ENCODE results near the gene CNN1. TPM values are rescaled to one million over a fixed set of nuclear protein-coding genes. Genes with fewer than 3 reads are reported as not detected.

The CNN1 gene
- total RNA-seq: not detected

DNA sequence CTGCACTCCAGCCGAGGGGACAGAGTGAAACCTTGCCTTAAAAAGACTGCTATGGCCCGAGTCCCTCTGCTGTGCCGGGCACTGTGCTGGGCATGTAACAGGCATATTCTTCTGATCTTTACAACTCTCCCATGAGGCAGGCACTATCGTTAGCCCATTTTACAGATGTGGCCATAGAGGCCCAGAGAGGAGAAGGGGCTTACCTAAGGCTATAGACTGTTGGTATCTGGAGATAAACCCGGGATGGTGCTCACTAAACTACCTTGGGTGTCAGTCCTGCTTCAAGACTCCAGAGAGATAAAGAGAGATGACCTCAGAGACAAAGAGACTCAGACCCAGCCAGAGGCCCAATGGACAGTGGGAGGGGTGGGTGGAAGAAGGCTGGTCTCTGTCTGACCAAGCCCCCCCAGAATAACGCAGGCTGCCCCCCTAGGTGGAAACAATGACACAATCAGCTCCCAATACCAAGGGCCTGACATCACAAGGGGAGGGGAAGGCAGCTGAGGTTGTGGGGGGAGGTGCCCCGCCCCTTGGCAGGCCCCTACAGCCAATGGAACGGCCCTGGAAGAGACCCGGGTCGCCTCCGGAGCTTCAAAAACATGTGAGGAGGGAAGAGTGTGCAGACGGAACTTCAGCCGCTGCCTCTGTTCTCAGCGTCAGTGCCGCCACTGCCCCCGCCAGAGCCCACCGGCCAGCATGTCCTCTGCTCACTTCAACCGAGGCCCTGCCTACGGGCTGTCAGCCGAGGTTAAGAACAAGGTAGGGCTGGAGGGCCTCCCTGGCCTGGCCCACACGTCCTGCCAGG, at the start of gene CNN1:
TSS of gene CNN1 (plus strand) at position 620 of the 805 bp plus-strand sequence. CDS start at position 697, 77 bp downstream.
- POLR2A ChIA-PET: interaction anchor here (0.6 to 1.3 kb wide), 2 partner anchors 40 to 1710 kb away, joined by 3 to 4 read pairs; partner anchors contain the start of gene UBL5
- no peak for TF ChIP-seq CTCF (IDR thresholded peaks at IDR 0.05)
- Mint-ChIP-seq H3K4me3 (no peak within 1 kb of the TSS), H3K4me1 (ENCODE audit: low read depth) (peaks cover 15% of the 10 kb centered on the region), H3K27me3 (peaks cover 19% of the 10 kb centered on the region), H3K27ac (no peak within 1 kb of the TSS), H3K36me3 (ENCODE audit: low read depth) (no peaks in the 10 kb centered on the region), H3K9me3 (no peaks in the 10 kb centered on the region)
- DNase-seq (peak; percentile 28), ATAC-seq (no peak)
- intact Hi-C loops (cut with micrococcal nuclease): no loop called here
- CTCF ChIA-PET: interaction anchor here (0.8 kb wide), 1 partner anchor 10 kb away, joined by 3 read pairs; the partner anchor contains the start of gene ECSIT

DNA sequence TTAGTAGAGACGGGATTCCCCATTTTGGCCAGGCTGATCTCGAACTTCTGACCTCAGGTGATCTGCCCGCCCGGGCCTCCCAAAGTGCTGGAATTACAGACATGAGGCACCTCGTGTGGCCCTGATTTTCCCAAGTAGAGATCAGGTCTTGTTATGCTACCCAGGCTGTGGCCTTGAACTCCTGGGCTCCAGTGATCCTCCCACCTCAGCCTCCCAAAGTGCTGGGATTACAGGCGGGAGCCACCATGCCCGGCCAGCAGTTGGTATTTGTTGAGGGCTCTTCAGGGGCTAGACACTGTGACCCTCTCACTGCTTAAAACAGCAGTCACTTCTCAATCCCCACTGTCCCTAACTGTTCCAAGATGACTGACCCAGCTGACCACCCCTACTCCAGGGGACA, 49.3 kb upstream of the CNN1 start:
- DNase-seq (no peak), ATAC-seq (no peak)
- no peak overlapping the region for H3K27ac Mint-ChIP-seq
- H3K36me3 Mint-ChIP-seq (ENCODE audit: low read depth): peaks cover 8% of the 10 kb centered on the region
- H3K27me3 Mint-ChIP-seq: no peaks in the 10 kb centered on the region
- ChIA-PET POLR2A (no interaction called here), CTCF (no interaction called here)
- H3K9me3 Mint-ChIP-seq: no peaks in the 10 kb centered on the region
- H3K4me1 Mint-ChIP-seq (ENCODE audit: low read depth): no peaks in the 10 kb centered on the region
- intact Hi-C loops (cut with micrococcal nuclease): no loop called here
- TF ChIP-seq CTCF (IDR thresholded peaks at IDR 0.05): no peak
- H3K4me3 Mint-ChIP-seq: no peak overlapping the region

DNA sequence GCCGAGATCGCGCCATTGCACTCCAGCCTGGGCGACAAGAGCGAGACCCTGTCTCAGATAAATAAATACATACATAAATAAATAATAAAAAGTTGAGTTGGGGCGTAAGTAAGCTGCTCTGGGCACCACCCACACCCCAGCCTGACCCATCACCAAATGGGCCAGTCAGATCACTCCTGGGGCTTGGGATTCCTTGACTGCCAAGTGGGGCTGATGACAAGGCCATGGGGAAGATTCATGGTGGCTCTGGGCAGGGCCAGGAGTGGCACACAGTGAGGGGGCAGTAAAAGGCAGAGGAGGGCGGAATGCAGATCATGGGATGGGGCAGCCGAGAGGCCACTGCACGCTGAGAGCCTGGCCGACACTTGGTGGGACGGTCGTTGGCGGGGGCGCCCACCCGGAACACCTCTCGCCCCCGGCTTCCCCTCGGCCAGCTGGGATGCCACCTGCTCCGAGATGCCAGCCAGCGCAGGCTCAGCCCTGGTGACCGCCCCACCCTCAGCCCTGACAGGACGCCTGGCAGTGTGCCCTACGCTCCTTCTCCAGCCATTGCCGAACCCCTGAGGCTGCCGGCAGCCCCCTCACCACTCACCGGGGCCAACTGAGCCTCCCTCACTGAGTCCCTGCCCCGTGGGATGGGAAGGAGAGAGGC, 43.9 kb upstream of the CNN1 start:
- TF ChIP-seq CTCF (IDR thresholded peaks at IDR 0.05): no peak
- no peaks in the 10 kb centered on the region for H3K4me1 Mint-ChIP-seq (ENCODE audit: low read depth)
- CTCF ChIA-PET: interaction anchor here (3.2 kb wide), 1 partner anchor 12 kb away, joined by 10 read pairs; no protein-coding TSS in a partner anchor
- POLR2A ChIA-PET: interaction anchor here (1.0 to 1.4 kb wide), 2 partner anchors 9 to 64 kb away, joined by 3 read pairs; partner anchors contain the start of gene ELOF1
- intact Hi-C loops (cut with micrococcal nuclease): no loop called here
- H3K27ac Mint-ChIP-seq: no peak overlapping the region
- DNase-seq: no peak
- H3K4me3 Mint-ChIP-seq: no peak overlapping the region
- no peaks in the 10 kb centered on the region for H3K27me3 Mint-ChIP-seq
- H3K9me3 Mint-ChIP-seq: no peaks in the 10 kb centered on the region
- ATAC-seq: no peak
- peaks cover 12% of the 10 kb centered on the region for H3K36me3 Mint-ChIP-seq (ENCODE audit: low read depth)

GRCh38 chr19:11495481-11495880, 43.2 kb upstream of the CNN1 start:
- ChIA-PET CTCF (interaction anchor here (0.6 to 3.2 kb wide), 2 partner anchors 10 to 13 kb away, joined by 3 to 10 read pairs; no protein-coding TSS in a partner anchor), POLR2A (interaction anchor here (1.4 kb wide), 1 partner anchor 9 kb away, joined by 3 read pairs; no protein-coding TSS in a partner anchor)
- Mint-ChIP-seq H3K27ac (no peak overlapping the region), H3K4me3 (no peak overlapping the region), H3K9me3 (no peaks in the 10 kb centered on the region), H3K36me3 (ENCODE audit: low read depth) (peaks cover 15% of the 10 kb centered on the region), H3K27me3 (no peaks in the 10 kb centered on the region), H3K4me1 (ENCODE audit: low read depth) (no peaks in the 10 kb centered on the region)
- intact Hi-C loops (cut with micrococcal nuclease): no loop called here
- DNase-seq (no peak), ATAC-seq (no peak)
- TF ChIP-seq CTCF (IDR thresholded peaks at IDR 0.05): no peak
